HFF-Myc (cell line): ENCODE data around the gene ESPL1.

Experiments
- DNase-seq: peaks from one replicate; pipeline ENCODE4 v3.0.0-alpha.2; 2011; ENCODE audit warnings: low read depth; ENCODE audit errors: extremely low read depth
- H3K4me3 ChIP-seq: replicated peaks from 2 replicates; pipeline ENCODE4 v1.5.1; 2011; ENCODE audit warnings: low read depth, mild to moderate bottlenecking, control low read depth, low read length
- CTCF ChIP-seq: IDR thresholded peaks from 2 replicates; pipeline ENCODE4 v1.5.1; 2012; ENCODE audit warnings: mild to moderate bottlenecking, low read depth, low read length, control low read depth; ENCODE audit errors: missing control alignments

Gene ESPL1

GRCh38 chr12:53224897-53225634, 43.0 kb upstream of the ESPL1 start:
- TF ChIP-seq CTCF, result no peak
- no peak overlapping the region for H3K4me3 ChIP-seq
- no peak for DNase-seq

- TF ChIP-seq CTCF, result no peak
- DNase-seq, result no peak
- H3K4me3 ChIP-seq, result no peak overlapping the region
Observed at GRCh38 chr12:53225635-53226424, 42.3 kb upstream of the ESPL1 start.

- DNase-seq, result no peak
- H3K4me3 ChIP-seq, result no peak overlapping the region
- no peak for TF ChIP-seq CTCF
Observed at GRCh38 chr12:53226815-53227214, 41.3 kb upstream of the ESPL1 start.

GRCh38 chr12:53227341-53227740, 40.8 kb upstream of the ESPL1 start:
- no peak for DNase-seq
- no peak for TF ChIP-seq CTCF
- no peak overlapping the region for H3K4me3 ChIP-seq

- no peak for DNase-seq
- H3K4me3 ChIP-seq, result no peak overlapping the region
Observed at GRCh38 chr12:53227836-53228235, 40.3 kb upstream of the ESPL1 start.

GRCh38 chr12:53229454-53229853, 38.6 kb upstream of the ESPL1 start:
- no peak for TF ChIP-seq CTCF
- no peak overlapping the region for H3K4me3 ChIP-seq
- no peak for DNase-seq

More at GRCh38 chr12:53227836-53228235, 40.3 kb upstream of the ESPL1 start:
- TF ChIP-seq CTCF, result no peak
